Measurements from ENCODE around the gene BBS4. TPM values are rescaled to one million over a fixed set of nuclear protein-coding genes. Genes with fewer than 3 reads are reported as not detected.

BBS4 gene
- total and polyA plus RNA-seq, 9 of the 15 experiments (the other 6 are each of a cell fraction or from before 2014, with no cell fraction given), result 25.1 to 80.7 (median 38.9) TPM

GRCh38 chr15:72783004-72783639 lies 97.1 kb downstream of the BBS4 start (continued):
- no peak for TF ChIP-seq BRCA1 (IDR thresholded peaks at IDR 0.05)
- TF ChIP-seq BRCA1 (CRISPR knock-in tag; IDR thresholded peaks at IDR 0.05), result 0 out of 2 replicates have a peak, but pooled peaks have one; percentile 46
- no peak for TF ChIP-seq SMARCC2 (IDR thresholded peaks at IDR 0.05; ENCODE audit: low read depth)
- no peak for TF ChIP-seq ZFPM2 (CRISPR knock-in tag; IDR thresholded peaks at IDR 0.05)
- TF ChIP-seq EP400 (IDR thresholded peaks at IDR 0.05), result no peak; the same call in 1 of the 2 replicates
- TF ChIP-seq, protein P1, sequence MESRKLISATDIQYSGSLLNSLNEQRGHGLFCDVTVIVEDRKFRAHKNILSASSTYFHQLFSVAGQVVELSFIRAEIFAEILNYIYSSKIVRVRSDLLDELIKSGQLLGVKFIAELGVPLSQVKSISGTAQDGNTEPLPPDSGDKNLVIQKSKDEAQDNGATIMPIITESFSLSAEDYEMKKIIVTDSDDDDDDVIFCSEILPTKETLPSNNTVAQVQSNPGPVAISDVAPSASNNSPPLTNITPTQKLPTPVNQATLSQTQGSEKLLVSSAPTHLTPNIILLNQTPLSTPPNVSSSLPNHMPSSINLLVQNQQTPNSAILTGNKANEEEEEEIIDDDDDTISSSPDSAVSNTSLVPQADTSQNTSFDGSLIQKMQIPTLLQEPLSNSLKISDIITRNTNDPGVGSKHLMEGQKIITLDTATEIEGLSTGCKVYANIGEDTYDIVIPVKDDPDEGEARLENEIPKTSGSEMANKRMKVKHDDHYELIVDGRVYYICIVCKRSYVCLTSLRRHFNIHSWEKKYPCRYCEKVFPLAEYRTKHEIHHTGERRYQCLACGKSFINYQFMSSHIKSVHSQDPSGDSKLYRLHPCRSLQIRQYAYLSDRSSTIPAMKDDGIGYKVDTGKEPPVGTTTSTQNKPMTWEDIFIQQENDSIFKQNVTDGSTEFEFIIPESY (CRISPR knock-in tag; IDR thresholded peaks at IDR 0.05), result 0 out of 2 replicates have a peak, but pooled peaks have one; percentile 34
- TF ChIP-seq TCF15 (CRISPR knock-in tag; IDR thresholded peaks at IDR 0.05), result no peak
- no peak for TF ChIP-seq PHTF2 (CRISPR knock-in tag; IDR thresholded peaks at IDR 0.05)
- TF ChIP-seq TAF7 (tag; IDR thresholded peaks at IDR 0.05), result no peak
- no peak for TF ChIP-seq NFE2 (IDR thresholded peaks at IDR 0.05; ENCODE audit: low read depth)
- no peak for TF ChIP-seq MEF2D (tag; conservative IDR thresholded peaks at IDR 0.05; ENCODE audit: low read depth)
- TF ChIP-seq ZNF224 (CRISPR knock-in tag; IDR thresholded peaks at IDR 0.05), result no peak
- TF ChIP-seq CXXC5 (CRISPR knock-in tag; IDR thresholded peaks at IDR 0.05), result no peak
- no peak for TF ChIP-seq KLF6 (CRISPR knock-in tag; IDR thresholded peaks at IDR 0.05; ENCODE audit: borderline replicate concordance)
- TF ChIP-seq, protein P2, sequence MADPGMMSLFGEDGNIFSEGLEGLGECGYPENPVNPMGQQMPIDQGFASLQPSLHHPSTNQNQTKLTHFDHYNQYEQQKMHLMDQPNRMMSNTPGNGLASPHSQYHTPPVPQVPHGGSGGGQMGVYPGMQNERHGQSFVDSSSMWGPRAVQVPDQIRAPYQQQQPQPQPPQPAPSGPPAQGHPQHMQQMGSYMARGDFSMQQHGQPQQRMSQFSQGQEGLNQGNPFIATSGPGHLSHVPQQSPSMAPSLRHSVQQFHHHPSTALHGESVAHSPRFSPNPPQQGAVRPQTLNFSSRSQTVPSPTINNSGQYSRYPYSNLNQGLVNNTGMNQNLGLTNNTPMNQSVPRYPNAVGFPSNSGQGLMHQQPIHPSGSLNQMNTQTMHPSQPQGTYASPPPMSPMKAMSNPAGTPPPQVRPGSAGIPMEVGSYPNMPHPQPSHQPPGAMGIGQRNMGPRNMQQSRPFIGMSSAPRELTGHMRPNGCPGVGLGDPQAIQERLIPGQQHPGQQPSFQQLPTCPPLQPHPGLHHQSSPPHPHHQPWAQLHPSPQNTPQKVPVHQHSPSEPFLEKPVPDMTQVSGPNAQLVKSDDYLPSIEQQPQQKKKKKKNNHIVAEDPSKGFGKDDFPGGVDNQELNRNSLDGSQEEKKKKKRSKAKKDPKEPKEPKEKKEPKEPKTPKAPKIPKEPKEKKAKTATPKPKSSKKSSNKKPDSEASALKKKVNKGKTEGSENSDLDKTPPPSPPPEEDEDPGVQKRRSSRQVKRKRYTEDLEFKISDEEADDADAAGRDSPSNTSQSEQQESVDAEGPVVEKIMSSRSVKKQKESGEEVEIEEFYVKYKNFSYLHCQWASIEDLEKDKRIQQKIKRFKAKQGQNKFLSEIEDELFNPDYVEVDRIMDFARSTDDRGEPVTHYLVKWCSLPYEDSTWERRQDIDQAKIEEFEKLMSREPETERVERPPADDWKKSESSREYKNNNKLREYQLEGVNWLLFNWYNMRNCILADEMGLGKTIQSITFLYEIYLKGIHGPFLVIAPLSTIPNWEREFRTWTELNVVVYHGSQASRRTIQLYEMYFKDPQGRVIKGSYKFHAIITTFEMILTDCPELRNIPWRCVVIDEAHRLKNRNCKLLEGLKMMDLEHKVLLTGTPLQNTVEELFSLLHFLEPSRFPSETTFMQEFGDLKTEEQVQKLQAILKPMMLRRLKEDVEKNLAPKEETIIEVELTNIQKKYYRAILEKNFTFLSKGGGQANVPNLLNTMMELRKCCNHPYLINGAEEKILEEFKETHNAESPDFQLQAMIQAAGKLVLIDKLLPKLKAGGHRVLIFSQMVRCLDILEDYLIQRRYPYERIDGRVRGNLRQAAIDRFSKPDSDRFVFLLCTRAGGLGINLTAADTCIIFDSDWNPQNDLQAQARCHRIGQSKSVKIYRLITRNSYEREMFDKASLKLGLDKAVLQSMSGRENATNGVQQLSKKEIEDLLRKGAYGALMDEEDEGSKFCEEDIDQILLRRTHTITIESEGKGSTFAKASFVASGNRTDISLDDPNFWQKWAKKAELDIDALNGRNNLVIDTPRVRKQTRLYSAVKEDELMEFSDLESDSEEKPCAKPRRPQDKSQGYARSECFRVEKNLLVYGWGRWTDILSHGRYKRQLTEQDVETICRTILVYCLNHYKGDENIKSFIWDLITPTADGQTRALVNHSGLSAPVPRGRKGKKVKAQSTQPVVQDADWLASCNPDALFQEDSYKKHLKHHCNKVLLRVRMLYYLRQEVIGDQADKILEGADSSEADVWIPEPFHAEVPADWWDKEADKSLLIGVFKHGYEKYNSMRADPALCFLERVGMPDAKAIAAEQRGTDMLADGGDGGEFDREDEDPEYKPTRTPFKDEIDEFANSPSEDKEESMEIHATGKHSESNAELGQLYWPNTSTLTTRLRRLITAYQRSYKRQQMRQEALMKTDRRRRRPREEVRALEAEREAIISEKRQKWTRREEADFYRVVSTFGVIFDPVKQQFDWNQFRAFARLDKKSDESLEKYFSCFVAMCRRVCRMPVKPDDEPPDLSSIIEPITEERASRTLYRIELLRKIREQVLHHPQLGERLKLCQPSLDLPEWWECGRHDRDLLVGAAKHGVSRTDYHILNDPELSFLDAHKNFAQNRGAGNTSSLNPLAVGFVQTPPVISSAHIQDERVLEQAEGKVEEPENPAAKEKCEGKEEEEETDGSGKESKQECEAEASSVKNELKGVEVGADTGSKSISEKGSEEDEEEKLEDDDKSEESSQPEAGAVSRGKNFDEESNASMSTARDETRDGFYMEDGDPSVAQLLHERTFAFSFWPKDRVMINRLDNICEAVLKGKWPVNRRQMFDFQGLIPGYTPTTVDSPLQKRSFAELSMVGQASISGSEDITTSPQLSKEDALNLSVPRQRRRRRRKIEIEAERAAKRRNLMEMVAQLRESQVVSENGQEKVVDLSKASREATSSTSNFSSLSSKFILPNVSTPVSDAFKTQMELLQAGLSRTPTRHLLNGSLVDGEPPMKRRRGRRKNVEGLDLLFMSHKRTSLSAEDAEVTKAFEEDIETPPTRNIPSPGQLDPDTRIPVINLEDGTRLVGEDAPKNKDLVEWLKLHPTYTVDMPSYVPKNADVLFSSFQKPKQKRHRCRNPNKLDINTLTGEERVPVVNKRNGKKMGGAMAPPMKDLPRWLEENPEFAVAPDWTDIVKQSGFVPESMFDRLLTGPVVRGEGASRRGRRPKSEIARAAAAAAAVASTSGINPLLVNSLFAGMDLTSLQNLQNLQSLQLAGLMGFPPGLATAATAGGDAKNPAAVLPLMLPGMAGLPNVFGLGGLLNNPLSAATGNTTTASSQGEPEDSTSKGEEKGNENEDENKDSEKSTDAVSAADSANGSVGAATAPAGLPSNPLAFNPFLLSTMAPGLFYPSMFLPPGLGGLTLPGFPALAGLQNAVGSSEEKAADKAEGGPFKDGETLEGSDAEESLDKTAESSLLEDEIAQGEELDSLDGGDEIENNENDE (IDR thresholded peaks at IDR 0.05; ENCODE audit: low read depth, low read length), result no peak

All from K562 (cell line).